Liver (tissue), 9 donors: Measurements from ENCODE around the gene KLHL13. TPM values are rescaled to one million over a fixed set of nuclear protein-coding genes. Genes with fewer than 3 reads are reported as not detected.

Source experiments
- DNase-seq: peaks from one replicate; pipeline ENCODE4 v3.0.0-alpha.2; 2017; ENCODE audit warnings: low spot score
- H3K27ac ChIP-seq, 2 donors: one replicate each; pipeline ENCODE4 v1.7.0; 2013; ENCODE audit warnings: inconsistent platforms in 2 of 2, low read length in 2 of 2, control low read depth in 1 of 2, low read depth in 1 of 2, mild to moderate bottlenecking in 1 of 2
- H3K27me3 ChIP-seq, 4 donors: one replicate each; pipeline versions ENCODE4 v1.6.1 to v1.7.0; 2013; ENCODE audit warnings: low read length in 3 of 4, inconsistent platforms in 1 of 4, mild to moderate bottlenecking in 1 of 4, moderate library complexity in 1 of 4; ENCODE audit not compliant: control insufficient read depth in 4 of 4, insufficient read depth in 4 of 4
- H3K36me3 ChIP-seq, 4 donors: one replicate each; pipeline versions ENCODE4 v1.6.1 to v1.7.0; 2013; ENCODE audit warnings: low read length in 3 of 4, mild to moderate bottlenecking in 3 of 4, low read depth in 1 of 4, moderate library complexity in 1 of 4; ENCODE audit not compliant: control insufficient read depth in 4 of 4, insufficient read depth in 3 of 4
- H3K4me1 ChIP-seq, 4 donors: one replicate each; pipeline versions ENCODE4 v1.6.1 to v1.7.0; 2013; ENCODE audit warnings: low read length in 3 of 4, mild to moderate bottlenecking in 3 of 4, moderate library complexity in 1 of 4; ENCODE audit not compliant: control insufficient read depth in 4 of 4, insufficient read depth in 4 of 4
- H3K4me3 ChIP-seq, 3 donors: one replicate each; pipeline versions ENCODE4 v1.6.1 to v1.7.0; 2013; ENCODE audit warnings: low read length in 3 of 3, control low read depth in 1 of 3, low read depth in 1 of 3, mild to moderate bottlenecking in 1 of 3
- H3K9ac ChIP-seq, 2 donors: one replicate each; pipeline ENCODE4 v1.7.0; 2013; ENCODE audit warnings: low read length in 2 of 2, mild to moderate bottlenecking in 2 of 2, moderate library complexity in 2 of 2, control low read depth in 1 of 2, low read depth in 1 of 2
- H3K9me3 ChIP-seq, 4 donors: one replicate each; pipeline versions ENCODE4 v1.6.1 to v1.7.0; 2013; ENCODE audit warnings: low read length in 3 of 4; ENCODE audit not compliant: control insufficient read depth in 4 of 4
- EGR1 ChIP-seq, 2 donors: IDR thresholded peaks; 2 replicates each; pipeline ENCODE4 v1.6.1; 2016 to 2018; ENCODE audit warnings: antibody characterized with exemption in 2 of 2, low read depth in 2 of 2
- FOXA1 ChIP-seq: IDR thresholded peaks from 2 replicates; pipeline ENCODE4 v1.6.1; 2016; ENCODE audit warnings: antibody characterized with exemption
- FOXA2 ChIP-seq: IDR thresholded peaks from 2 replicates; pipeline ENCODE4 v1.6.1; 2016; ENCODE audit warnings: antibody characterized with exemption
- GABPA ChIP-seq, 2 donors: IDR thresholded peaks in 1 of 2; conservative IDR thresholded peaks in 1 of 2; 2 replicates each; pipeline ENCODE4 v1.6.1; 2016; ENCODE audit warnings: antibody characterized with exemption in 2 of 2, mild to moderate bottlenecking in 1 of 2, moderate library complexity in 1 of 2
- HNF4A ChIP-seq, 2 donors: conservative IDR thresholded peaks; 2 replicates each; pipeline ENCODE4 v1.6.1; 2016; ENCODE audit warnings: antibody characterized with exemption in 2 of 2, mild to moderate bottlenecking in 2 of 2
- HNF4G ChIP-seq: IDR thresholded peaks from 2 replicates; pipeline ENCODE4 v1.6.1; 2016; ENCODE audit warnings: antibody characterized with exemption
- JUND ChIP-seq, 2 donors: IDR thresholded peaks; 2 replicates each; pipeline ENCODE4 v1.6.1; 2016; ENCODE audit warnings: antibody characterized with exemption in 2 of 2
- MAX ChIP-seq: IDR thresholded peaks from 2 replicates; pipeline ENCODE4 v1.6.1; 2016; ENCODE audit warnings: antibody characterized with exemption
- NR2F2 ChIP-seq: IDR thresholded peaks from 2 replicates; pipeline ENCODE4 v1.6.1; 2016; ENCODE audit warnings: antibody characterized with exemption
- RAD21 ChIP-seq, 2 donors: IDR thresholded peaks; 2 replicates each; pipeline ENCODE4 v1.6.1; 2016; ENCODE audit warnings: antibody characterized with exemption in 2 of 2, mild to moderate bottlenecking in 2 of 2
- REST ChIP-seq: IDR thresholded peaks from 2 replicates; pipeline ENCODE4 v1.6.1; 2016; ENCODE audit warnings: antibody characterized with exemption, mild to moderate bottlenecking
- RXRA ChIP-seq, 2 donors: IDR thresholded peaks; 2 replicates each; pipeline ENCODE4 v1.6.1; 2017 to 2018; ENCODE audit warnings: antibody characterized with exemption in 2 of 2, mild to moderate bottlenecking in 1 of 2
- SP1 ChIP-seq: IDR thresholded peaks from 2 replicates; pipeline ENCODE4 v1.6.1; 2018; ENCODE audit warnings: antibody characterized with exemption, mild to moderate bottlenecking
- TAF1 ChIP-seq: conservative IDR thresholded peaks from 2 replicates; pipeline ENCODE4 v1.6.1; 2016; ENCODE audit warnings: antibody characterized with exemption, mild to moderate bottlenecking
- YY1 ChIP-seq: IDR thresholded peaks from 2 replicates; pipeline ENCODE4 v1.6.1; 2016; ENCODE audit warnings: antibody characterized with exemption, mild to moderate bottlenecking
- WGBS: extraction: QIAGEN DNeasy Blood & Tissue Kit; methylation state at CpG from one replicate; pipeline ENCODE4 v1.1.7; 2013; 5-methylcytosine and 5-hydroxymethylcytosine counted together
- polyA plus RNA-seq, 2 donors: library from polyadenylated mRNA; stranded (reverse) in 1 of 2; unstranded in 1 of 2; fragments of 200-250 nt in 1 of 2; fragments of >200 nt in 1 of 2; fragmentation: Nextera tagmentation in 1 of 2; extraction: Ambion mirVana in 1 of 2; gene quantifications; one replicate each; pipeline versions ENCODE4 v1.2.1 to v1.2.3, GENCODE V29; 2013 to 2015
- total RNA-seq, 2 donors: library from RNA; depleted of rRNA; stranded (reverse); fragments of >200 nt; gene quantifications; one replicate each; pipeline ENCODE4 v1.2.3, GENCODE V29; 2014
- TF ChIP-seq, protein P1 (sequence below): IDR thresholded peaks from 2 replicates; pipeline ENCODE4 v1.6.1; 2016; ENCODE audit warnings: antibody characterized with exemption
- TF ChIP-seq, protein P2 (sequence below): IDR thresholded peaks from 2 replicates; pipeline ENCODE4 v1.6.1; 2016; ENCODE audit warnings: antibody characterized with exemption
- TF ChIP-seq, protein P3 (sequence below): fragments of 150-350 bp; IDR thresholded peaks from 2 replicates; pipeline ENCODE4 v1.5.1; 2017; ENCODE audit warnings: improper control_type of control experiment, low read depth, low read length; ENCODE audit not compliant: missing input control
- donor health status: healthy.
- donor health status: healthy.
- donor health status: healthy.
- donor health status: healthy.
- donor health status: healthy.

Gene KLHL13
- total and polyA plus RNA-seq, 4 donors = 0.76 to 5.3 (median 3.3) TPM

DNA sequence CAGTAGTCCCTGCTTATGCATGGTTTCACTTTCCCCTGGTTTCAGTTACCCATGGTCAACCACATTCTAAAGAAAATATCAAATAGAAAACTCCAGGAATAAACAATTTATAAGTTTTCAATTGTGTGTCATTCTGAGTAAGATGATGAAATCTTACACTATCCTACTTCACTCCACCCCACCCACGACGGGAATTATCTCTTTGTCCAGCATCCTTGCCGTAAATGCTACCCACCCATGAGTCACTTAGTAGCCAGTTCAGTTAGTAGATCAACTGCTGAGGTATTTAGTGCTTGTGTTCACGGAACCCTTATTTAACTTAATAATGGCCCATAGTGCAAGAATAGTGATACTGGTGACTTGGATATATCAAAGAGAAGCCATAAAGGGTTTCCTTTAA, 91.4 kb downstream of the KLHL13 start:
- no peaks in the 10 kb centered on the region for H3K36me3 ChIP-seq
- no peaks in the 10 kb centered on the region for H3K4me1 ChIP-seq
- no peak overlapping the region for H3K27ac ChIP-seq
- no peak overlapping the region for H3K4me3 ChIP-seq
- no peaks in the 10 kb centered on the region for H3K27me3 ChIP-seq
- 94% methylated on average over 4 of the region's 4 CpGs for WGBS
- TF ChIP-seq RXRA (IDR thresholded peaks at IDR 0.05) (no peak), HNF4G (no peak), MAX (no peak), FOXA2 (no peak), FOXA1 (no peak)
- TF ChIP-seq, protein P1, sequence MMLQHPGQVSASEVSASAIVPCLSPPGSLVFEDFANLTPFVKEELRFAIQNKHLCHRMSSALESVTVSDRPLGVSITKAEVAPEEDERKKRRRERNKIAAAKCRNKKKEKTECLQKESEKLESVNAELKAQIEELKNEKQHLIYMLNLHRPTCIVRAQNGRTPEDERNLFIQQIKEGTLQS = no peak
- no peak overlapping the region for H3K9ac ChIP-seq
- no peak for DNase-seq
- no peaks in the 10 kb centered on the region for H3K9me3 ChIP-seq

- Histone ChIP-seq H3K27ac (no peak overlapping the region), H3K4me1 (no peaks in the 10 kb centered on the region), H3K36me3 (no peaks in the 10 kb centered on the region), H3K4me3 (no peak overlapping the region), H3K27me3 (no peaks in the 10 kb centered on the region), H3K9me3 (no peaks in the 10 kb centered on the region), H3K9ac (no peak overlapping the region)
- 43% methylated on average over 1 of the region's 1 CpG for WGBS
- no peak for DNase-seq
- TF ChIP-seq FOXA2 (no peak), RXRA (IDR thresholded peaks at IDR 0.05) (no peak), YY1 (no peak), HNF4G (no peak), TAF1 (no peak), NR2F2 (no peak), REST (no peak), JUND (IDR thresholded peaks at IDR 0.05) (no peak), RAD21 (IDR thresholded peaks at IDR 0.05) (no peak), HNF4A (conservative IDR thresholded peaks at IDR 0.05) (no peak), GABPA (IDR thresholded peaks at IDR 0.05 in 1 of 2, conservative IDR thresholded peaks at IDR 0.05 in 1 of 2) (no peak), EGR1 (IDR thresholded peaks at IDR 0.05; ENCODE audit: low read depth in 2 of 2) (no peak), MAX (no peak), FOXA1 (no peak), SP1 (no peak)
- TF ChIP-seq, protein P2, sequence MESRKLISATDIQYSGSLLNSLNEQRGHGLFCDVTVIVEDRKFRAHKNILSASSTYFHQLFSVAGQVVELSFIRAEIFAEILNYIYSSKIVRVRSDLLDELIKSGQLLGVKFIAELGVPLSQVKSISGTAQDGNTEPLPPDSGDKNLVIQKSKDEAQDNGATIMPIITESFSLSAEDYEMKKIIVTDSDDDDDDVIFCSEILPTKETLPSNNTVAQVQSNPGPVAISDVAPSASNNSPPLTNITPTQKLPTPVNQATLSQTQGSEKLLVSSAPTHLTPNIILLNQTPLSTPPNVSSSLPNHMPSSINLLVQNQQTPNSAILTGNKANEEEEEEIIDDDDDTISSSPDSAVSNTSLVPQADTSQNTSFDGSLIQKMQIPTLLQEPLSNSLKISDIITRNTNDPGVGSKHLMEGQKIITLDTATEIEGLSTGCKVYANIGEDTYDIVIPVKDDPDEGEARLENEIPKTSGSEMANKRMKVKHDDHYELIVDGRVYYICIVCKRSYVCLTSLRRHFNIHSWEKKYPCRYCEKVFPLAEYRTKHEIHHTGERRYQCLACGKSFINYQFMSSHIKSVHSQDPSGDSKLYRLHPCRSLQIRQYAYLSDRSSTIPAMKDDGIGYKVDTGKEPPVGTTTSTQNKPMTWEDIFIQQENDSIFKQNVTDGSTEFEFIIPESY = no peak
- TF ChIP-seq, protein P1 = no peak
- TF ChIP-seq, protein P3, sequence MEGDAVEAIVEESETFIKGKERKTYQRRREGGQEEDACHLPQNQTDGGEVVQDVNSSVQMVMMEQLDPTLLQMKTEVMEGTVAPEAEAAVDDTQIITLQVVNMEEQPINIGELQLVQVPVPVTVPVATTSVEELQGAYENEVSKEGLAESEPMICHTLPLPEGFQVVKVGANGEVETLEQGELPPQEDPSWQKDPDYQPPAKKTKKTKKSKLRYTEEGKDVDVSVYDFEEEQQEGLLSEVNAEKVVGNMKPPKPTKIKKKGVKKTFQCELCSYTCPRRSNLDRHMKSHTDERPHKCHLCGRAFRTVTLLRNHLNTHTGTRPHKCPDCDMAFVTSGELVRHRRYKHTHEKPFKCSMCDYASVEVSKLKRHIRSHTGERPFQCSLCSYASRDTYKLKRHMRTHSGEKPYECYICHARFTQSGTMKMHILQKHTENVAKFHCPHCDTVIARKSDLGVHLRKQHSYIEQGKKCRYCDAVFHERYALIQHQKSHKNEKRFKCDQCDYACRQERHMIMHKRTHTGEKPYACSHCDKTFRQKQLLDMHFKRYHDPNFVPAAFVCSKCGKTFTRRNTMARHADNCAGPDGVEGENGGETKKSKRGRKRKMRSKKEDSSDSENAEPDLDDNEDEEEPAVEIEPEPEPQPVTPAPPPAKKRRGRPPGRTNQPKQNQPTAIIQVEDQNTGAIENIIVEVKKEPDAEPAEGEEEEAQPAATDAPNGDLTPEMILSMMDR = no peak
These were observed 92.1 kb downstream of the KLHL13 start for GRCh38 chrX:118024482-118024881.
